Measurements from ENCODE around the gene HOXC6. TPM values are rescaled to one million over a fixed set of nuclear protein-coding genes. Genes with fewer than 3 reads are reported as not detected.

Gene HOXC6
- total and polyA plus RNA-seq, 2 donors (not counting 3 experiments of a cell fraction or from before 2014, with no cell fraction given), result 0.58 to 0.72 TPM

- BruUV-seq (replicated peaks), result no TSS peak
- dilution Hi-C loops (cut with MboI; ENCODE audit: extremely low pct_ligation_motif_present, low sequenced_read_pairs) (no loop called here), intact Hi-C loops (cut with micrococcal nuclease) (no loop called here)
- Histone ChIP-seq H3K4me1 (ENCODE audit: control insufficient read depth, extremely low read depth, insufficient read depth, low read length) (no peaks in the 10 kb centered on the region), H4K20me1 (replicated peaks; ENCODE audit: control insufficient read depth, extremely low read depth, insufficient read depth, low read length) (no peaks in the 10 kb centered on the region), H3K9ac (replicated peaks; ENCODE audit: extremely low read depth, insufficient read depth, low read length) (no peak overlapping the region), H3K4me3 (replicated peaks in 1 of 3; ENCODE audit: insufficient read depth in 1 of 3, low read depth in 1 of 3, low read length in 3 of 3) (no peak overlapping the region), H3K9me3 (replicated peaks; ENCODE audit: control insufficient read depth, insufficient read depth, low read length) (no peaks in the 10 kb centered on the region), H3K27me3 (ENCODE audit: control insufficient read depth in 2 of 2, insufficient read depth in 2 of 2, low read length in 2 of 2) (peaks cover 84 to 86% of the 10 kb centered on the region in 2 experiments), H3K79me2 (ENCODE audit: control insufficient read depth, insufficient read depth, low read length) (no peaks in the 10 kb centered on the region), H3K27ac (ENCODE audit: insufficient read depth, low read depth, low read length) (no peak overlapping the region), H2AFZ (ENCODE audit: low read depth, low read length) (no peak overlapping the region), H3K36me3 (ENCODE audit: control insufficient read depth in 2 of 2, extremely low read depth in 1 of 2, insufficient read depth in 2 of 2, low read length in 2 of 2) (no peaks in the 10 kb centered on the region), H3K9me1 (replicated peaks; ENCODE audit: control insufficient read depth, extremely low read depth, insufficient read depth, low read length) (no peaks in the 10 kb centered on the region), H3K4me2 (ENCODE audit: insufficient read depth, low read length) (no peak overlapping the region)
- DNase-seq (ENCODE audit: low read depth, low spot score) (no peak), FAIRE-seq (no peak)
- ChIA-PET POLR2A (no interaction called here), CTCF (interaction anchor here (0.9 to 1.2 kb wide), 3 partner anchors 12 to 156 kb away, joined by 3 to 6 read pairs (median 5); no protein-coding TSS in a partner anchor)
- TF ChIP-seq MAX (IDR thresholded peaks at IDR 0.05; ENCODE audit: insufficient read depth, insufficient read length) (no peak), POLR2AphosphoS5 (IDR thresholded peaks at IDR 0.05; ENCODE audit: insufficient read depth, low read depth, low read length) (no peak), FOS (IDR thresholded peaks at IDR 0.05; ENCODE audit: borderline replicate concordance, insufficient read depth, low read length) (no peak), CTCF (IDR thresholded peaks at IDR 0.05; ENCODE audit: extremely low read depth in 1 of 2, insufficient read depth in 1 of 2, low read depth in 1 of 2, low read length in 2 of 2) (no peak), GATA2 (IDR thresholded peaks at IDR 0.05; ENCODE audit: insufficient read depth, insufficient read length, low read depth, low read length) (no peak), POLR2A (IDR thresholded peaks at IDR 0.05; ENCODE audit: low read depth, low read length) (no peak), EZH2 (IDR thresholded peaks at IDR 0.05; ENCODE audit: borderline replicate concordance, low read depth, low read length, severe bottlenecking) (no peak)
These were observed 7.5 kb downstream of the HOXC6 start for GRCh38 chr12:54035568-54036264.
